COR-L47 (cell line): ENCODE measurements around the gene PCNX4.

Experiments used
- DNase-seq: peaks from one replicate; lab custom pipeline; 2025; lab: John Stamatoyannopoulos, UW

PCNX4 gene

DNA sequence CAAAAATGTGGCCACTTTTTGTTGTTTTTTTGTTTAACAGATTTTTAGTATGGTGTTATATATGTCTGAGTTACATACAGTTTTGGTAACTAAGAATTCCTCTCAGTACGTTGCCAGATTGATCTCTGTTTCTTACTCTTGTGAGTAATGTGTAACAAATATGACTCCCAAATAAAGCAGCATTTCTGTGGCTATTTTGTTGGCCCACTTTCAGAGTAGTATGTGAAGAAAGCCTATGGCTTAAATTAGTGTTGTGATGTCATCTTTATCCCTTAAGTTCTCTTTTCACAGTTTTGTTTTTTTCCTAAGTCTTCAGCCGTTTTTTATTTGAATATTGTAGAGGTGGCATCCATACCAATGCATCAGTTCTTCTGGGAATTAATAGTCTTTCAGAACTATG, 10.7 kb downstream of the PCNX4 start:
- no peak for DNase-seq

GRCh38 chr14:60106339-60106738, 14.6 kb downstream of the PCNX4 start:
- DNase-seq, result no peak

DNA sequence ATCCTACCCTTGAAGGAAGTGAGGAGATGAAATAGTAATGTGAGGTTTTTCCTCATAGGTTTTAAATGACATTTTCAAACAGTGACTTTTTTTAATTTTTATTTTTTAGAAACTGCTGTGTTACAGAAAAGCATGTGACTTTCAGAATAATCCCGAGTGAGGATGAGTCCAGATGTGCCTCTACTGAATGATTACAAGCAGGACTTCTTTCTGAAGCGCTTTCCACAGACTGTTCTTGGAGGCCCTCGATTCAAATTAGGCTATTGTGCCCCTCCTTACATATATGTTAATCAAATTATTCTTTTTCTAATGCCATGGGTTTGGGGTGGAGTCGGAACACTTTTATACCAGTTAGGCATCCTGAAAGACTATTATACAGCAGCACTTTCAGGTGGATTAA, 15.8 kb downstream of the PCNX4 start:
- DNase-seq, result no peak

GRCh38 chr14:60111732-60112131, 20.0 kb downstream of the PCNX4 start:
- DNase-seq, result no peak

- DNase-seq, result no peak
Measured at GRCh38 chr14:60114881-60115280, 23.2 kb downstream of the PCNX4 start.

GRCh38 chr14:60116181-60116580, 24.5 kb downstream of the PCNX4 start:
- no peak for DNase-seq

DNA sequence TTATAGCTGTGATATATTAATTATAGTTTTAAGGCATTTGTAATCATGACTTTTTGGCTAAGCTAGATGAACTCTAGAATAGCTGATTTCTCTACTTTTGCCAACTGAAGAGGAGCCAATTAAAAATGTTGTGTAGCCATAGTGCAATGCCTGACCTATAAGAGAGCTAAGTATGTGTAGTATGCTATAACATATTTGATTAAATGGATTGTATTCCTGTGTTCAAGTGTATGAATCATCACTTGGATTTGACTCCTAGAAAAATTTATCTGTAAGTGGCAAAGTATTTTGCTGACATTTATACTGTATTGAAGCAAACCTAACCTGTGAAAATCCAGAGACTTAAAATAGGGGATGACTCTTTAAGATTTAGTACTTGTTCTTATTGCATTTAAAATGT, 34.2 kb downstream of the PCNX4 start:
- DNase-seq, result no peak

- DNase-seq, result no peak
Measured at GRCh38 chr14:60133487-60133886, 41.8 kb downstream of the PCNX4 start.

DNA sequence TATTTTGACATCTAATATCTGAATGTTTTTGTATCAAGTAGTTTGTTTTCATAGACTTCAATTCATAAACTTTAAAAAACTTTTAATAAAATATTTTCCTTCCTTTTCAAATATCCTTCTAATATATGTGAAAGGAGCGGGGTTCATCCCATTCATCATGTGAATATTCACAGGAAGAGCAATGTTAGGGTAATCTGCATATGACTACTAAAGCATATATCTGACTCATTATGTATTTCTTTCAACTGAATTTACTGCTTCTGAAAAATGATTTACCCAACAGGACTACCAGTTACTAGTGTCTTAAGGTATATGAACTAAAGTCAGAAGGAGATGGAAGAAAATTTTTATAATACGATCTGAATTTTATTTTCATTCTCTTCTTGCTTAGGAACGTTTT, 43.0 kb downstream of the PCNX4 start:
- DNase-seq, result no peak

DNA sequence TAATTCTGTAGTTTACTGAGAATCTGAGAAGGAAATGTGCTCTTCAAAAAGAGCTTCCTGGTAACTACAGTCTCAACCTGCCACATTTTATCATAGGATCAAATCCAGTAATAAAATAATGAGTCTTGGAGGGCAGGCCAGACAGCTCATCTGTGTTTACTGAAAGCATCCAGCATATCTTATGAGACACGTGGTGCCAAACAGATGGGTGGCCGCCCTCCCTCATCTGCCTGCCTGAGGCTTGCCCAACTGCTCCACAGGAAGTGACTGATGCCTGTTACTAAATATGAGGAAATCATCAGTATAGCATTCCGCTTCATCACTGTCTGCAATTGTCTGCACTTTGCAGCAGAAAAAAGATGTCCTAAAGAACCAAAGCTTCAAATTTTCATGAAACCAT, 60.0 kb downstream of the PCNX4 start:
- DNase-seq, result peak; percentile 32

DNA sequence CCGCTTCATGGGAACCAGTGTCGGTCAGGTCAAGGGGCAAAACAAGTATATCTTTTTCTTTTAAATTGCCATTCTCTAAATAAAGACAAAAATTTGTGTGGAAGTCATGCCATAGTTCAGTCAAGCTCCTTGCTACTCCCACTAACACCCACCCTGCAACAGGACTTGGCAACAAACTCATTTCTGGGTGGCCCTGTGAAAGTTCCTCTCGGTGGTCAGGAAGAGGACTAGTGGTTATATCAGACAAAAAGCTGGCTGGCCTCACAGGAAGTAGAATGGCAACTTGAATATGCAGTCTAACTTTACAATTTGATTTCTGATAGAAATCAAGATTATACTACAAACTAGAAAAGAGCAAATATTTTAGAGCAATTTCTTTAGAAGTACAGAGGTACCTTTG, 62.3 kb downstream of the PCNX4 start:
- no peak for DNase-seq

DNA sequence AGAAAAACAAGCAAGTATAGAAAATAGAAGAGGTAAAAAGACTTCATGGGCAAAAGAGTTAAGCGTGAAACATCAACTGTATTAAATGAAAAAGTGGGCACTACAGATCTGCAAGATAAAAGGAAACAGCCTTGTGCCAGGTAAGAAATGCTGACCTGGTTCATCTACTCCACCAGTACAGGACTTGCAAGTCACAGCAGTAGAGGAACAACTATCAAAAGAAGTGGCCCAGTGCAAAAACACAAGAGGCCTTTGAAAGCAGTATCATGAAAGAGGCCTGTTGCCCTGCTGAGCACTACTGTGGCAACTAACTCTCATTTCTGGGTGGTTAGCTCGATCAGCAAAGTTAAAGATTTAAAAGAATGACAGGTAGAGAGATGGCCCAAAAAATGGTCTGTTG, 62.9 kb downstream of the PCNX4 start:
- DNase-seq, result no peak

DNA sequence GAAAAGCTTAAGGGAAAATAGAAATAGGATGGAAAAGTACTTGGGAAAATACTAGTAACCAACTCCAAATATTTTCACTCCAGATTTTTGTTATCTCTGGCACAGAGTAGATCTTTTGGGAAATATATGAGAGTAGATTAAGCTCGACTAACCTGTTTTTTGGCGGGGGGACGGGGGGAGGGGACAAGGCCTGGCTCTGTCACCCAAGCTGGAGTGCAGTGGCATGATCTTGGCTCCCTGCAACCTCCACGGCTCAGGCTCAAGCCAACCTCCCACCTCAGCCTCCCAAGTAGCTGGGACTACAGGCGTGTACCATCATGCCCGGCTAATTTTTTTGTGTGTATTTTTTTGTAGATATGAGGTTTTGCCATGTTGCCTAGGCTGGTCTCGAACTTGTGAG, 68.7 kb downstream of the PCNX4 start:
- DNase-seq, result no peak

DNA sequence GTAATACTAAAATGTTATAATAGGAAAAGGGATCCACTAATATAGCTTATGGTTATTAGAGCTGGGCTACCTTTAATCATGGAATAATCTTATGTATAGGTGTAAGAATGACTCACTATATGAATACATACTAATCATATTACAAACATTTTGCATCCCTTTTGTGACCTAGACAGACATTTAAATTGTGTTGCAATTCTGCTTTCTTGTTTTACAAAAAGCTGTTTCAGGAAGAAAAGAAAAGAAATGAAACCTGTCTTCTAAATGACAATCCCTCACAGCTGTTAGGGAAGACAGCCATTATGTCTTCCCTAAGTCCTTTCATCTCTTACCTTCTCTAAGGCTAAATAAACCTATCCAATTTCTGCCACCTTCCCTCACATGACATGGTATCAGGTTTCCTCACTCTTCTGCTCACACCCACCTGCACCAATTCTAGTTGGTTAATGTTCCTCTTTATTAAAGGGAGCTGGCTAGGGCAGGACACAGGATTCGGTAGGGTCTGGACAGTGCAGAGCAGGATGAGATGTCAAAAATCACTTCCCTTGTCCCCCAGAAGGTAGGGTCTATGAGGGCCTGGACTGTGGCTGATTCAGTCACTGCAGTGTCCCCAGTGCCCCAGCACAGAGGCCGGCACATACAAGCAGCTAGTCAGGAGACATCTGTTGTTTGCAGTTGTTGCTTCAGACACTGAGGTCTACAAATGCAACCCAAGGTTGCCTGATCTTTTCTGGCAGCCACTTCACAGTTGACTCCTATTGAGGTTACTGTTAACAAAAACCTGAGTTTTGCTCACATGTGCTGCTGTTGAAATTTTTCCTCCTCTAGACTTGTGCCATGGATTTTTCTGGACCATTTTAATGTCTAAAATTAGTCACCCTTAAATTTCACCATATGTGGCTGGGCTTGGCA, 69.7 kb downstream of the PCNX4 start:
- DNase-seq, result peak; percentile 63

DNA sequence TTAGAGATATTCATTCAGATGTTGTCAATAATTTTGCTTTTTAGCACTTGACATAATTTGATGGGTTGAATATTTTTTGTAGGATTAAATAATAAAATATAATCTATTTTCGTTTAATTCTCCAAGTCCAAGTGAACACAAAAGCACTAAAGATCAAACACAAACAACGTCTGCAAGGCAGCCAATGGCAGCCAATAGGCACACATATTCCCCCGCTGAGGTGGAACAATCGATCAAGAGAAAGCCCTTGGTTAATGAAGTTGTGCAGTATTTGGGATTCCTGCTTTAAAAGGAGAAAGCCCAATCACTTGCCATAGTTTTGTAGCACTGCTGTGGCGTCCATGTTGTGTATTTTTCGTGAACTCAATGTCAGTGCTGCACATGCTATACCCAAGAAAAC, 72.0 kb downstream of the PCNX4 start:
- DNase-seq, result peak; percentile 34

- DNase-seq, result no peak
Measured at GRCh38 chr14:60164404-60164711, 72.6 kb downstream of the PCNX4 start.

DNA sequence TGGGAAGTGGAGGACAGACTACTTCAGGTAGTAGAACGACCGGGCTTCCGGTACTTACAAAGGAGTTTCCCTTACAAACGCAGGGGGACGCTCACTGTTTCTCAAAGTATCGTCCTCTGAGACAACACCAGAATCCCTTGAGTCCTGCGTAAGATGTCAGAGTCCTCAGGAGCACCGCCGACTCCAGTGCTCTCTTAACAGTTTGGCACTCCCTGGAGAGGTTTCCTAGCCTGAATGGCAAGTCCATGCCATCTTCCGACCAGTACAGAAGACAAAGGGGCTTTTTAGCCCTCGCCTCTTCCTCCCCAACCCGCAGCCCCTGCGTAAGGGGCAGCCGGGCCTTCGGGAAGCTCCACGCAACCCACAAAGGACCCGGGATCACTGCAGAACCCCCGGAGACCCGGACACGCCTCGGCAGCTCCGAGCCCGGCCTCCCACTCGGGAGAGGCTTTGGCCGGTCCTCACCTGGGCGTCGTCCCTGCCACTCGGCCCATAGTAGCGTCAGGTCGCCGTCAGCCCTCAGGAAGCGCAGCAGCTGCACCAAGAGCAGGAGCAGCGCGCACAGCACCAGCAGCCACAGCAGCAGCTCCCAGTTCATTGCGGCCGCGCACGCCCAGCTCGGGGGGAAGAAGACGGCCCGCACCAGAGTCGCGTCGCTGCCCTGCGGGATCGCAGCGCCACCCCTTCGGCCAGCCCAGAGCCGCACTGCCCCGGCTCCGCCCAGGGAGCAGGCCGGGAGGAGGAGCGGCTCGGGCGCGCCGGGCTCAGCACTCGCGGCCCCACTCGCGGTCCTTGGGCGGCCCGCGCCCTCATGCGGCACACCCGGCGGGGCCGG, 73.2 kb downstream of the PCNX4 start, which contains the start of gene DHRS7:
TSS of gene DHRS7 (minus strand) at position 687 of the 835 bp plus-strand sequence. CDS start at position 598, 89 bp downstream.
- DNase-seq, result peak; percentile 84

- DNase-seq, result no peak
Measured at GRCh38 chr14:60165547-60165876, 73.8 kb downstream of the PCNX4 start.

- DNase-seq, result no peak
Measured at GRCh38 chr14:60166142-60166541, 74.4 kb downstream of the PCNX4 start.

GRCh38 chr14:60169722-60170121, 78.0 kb downstream of the PCNX4 start:
- no peak for DNase-seq

GRCh38 chr14:60170948-60171347, 79.2 kb downstream of the PCNX4 start:
- DNase-seq, result no peak

GRCh38 chr14:60171690-60172089, 80.0 kb downstream of the PCNX4 start:
- DNase-seq, result no peak
